Loucy (cell line): Measurements from ENCODE around the gene NBAS.

Source experiments
- H2AFZ ChIP-seq: fragments of 200-600 bp; sonication (generic); 2 replicates; pipeline ENCODE4 v1.6.0; 2016; ENCODE audit warnings: antibody characterized with exemption, mild to moderate bottlenecking, low read length, moderate library complexity
- H3F3A ChIP-seq: fragments of 200-600 bp; 2 replicates; pipeline ENCODE4 v1.6.0; 2016; ENCODE audit warnings: antibody characterized with exemption, low read depth, mild to moderate bottlenecking
- H3K27me3 ChIP-seq: fragments of 200-600 bp; sonication (generic); 2 replicates; pipeline ENCODE4 v1.6.1; 2014; ENCODE audit warnings: low read length, mild to moderate bottlenecking; ENCODE audit not compliant: insufficient read depth, poor library complexity, severe bottlenecking
- H3K36me3 ChIP-seq: fragments of 200-600 bp; sonication (generic); 2 replicates; pipeline ENCODE4 v1.6.1; 2016; ENCODE audit warnings: low read length; ENCODE audit not compliant: insufficient read depth
- H3K4me1 ChIP-seq: fragments of 200-600 bp; sonication (generic); 2 replicates; pipeline ENCODE4 v1.5.1; 2014; ENCODE audit warnings: low read length, mild to moderate bottlenecking; ENCODE audit not compliant: insufficient read depth, poor library complexity, severe bottlenecking
- H3K4me2 ChIP-seq: fragments of 200-600 bp; sonication (generic); 2 replicates; pipeline ENCODE4 v1.6.0; 2014; ENCODE audit warnings: antibody characterized with exemption, low read length, low read depth, mild to moderate bottlenecking; ENCODE audit not compliant: poor library complexity, severe bottlenecking
- H3K4me3 ChIP-seq: fragments of 200-600 bp; sonication (generic); 2 replicates; pipeline ENCODE4 v1.5.1; 2014; ENCODE audit warnings: low read length, mild to moderate bottlenecking, mixed read lengths; ENCODE audit not compliant: poor library complexity, severe bottlenecking
- H3K79me2 ChIP-seq: fragments of 200-600 bp; sonication (generic); 2 replicates; pipeline ENCODE4 v1.6.1; 2014; ENCODE audit warnings: low read length; ENCODE audit not compliant: insufficient read depth
- H3K9ac ChIP-seq: fragments of 200-600 bp; sonication (generic); 2 replicates; pipeline ENCODE4 v1.6.0; 2014; ENCODE audit warnings: mild to moderate bottlenecking, low read depth, low read length, moderate library complexity; ENCODE audit not compliant: poor library complexity, severe bottlenecking
- H3K9me2 ChIP-seq: fragments of 200-600 bp; sonication (generic); replicated peaks from 2 replicates; pipeline ENCODE4 v1.6.1; 2016; ENCODE audit warnings: low read depth, low read length, mixed read lengths
- H3K9me3 ChIP-seq: fragments of 200-600 bp; sonication (generic); 2 replicates; pipeline ENCODE4 v1.6.1; 2014; ENCODE audit warnings: mild to moderate bottlenecking, antibody characterized with exemption, low read length, low read depth; ENCODE audit not compliant: insufficient read depth
- H4K20me1 ChIP-seq: fragments of 200-600 bp; sonication (generic); 2 replicates; pipeline ENCODE4 v1.6.0; 2014; ENCODE audit warnings: antibody characterized with exemption, low read length, mild to moderate bottlenecking; ENCODE audit not compliant: insufficient read depth, poor library complexity, severe bottlenecking
- EZH2phosphoT487 ChIP-seq: fragments of 200-600 bp; IDR thresholded peaks from 2 replicates; pipeline ENCODE4 v1.6.1; 2018; ENCODE audit warnings: antibody characterized with exemption, mild to moderate bottlenecking, moderate library complexity, borderline replicate concordance
- TF ChIP-seq, protein P1 (sequence below): fragments of 200-600 bp; sonication (generic); conservative IDR thresholded peaks from 2 replicates; pipeline ENCODE4 v1.5.1; 2014; ENCODE audit warnings: mild to moderate bottlenecking, antibody characterized with exemption, low read length

The NBAS gene

DNA sequence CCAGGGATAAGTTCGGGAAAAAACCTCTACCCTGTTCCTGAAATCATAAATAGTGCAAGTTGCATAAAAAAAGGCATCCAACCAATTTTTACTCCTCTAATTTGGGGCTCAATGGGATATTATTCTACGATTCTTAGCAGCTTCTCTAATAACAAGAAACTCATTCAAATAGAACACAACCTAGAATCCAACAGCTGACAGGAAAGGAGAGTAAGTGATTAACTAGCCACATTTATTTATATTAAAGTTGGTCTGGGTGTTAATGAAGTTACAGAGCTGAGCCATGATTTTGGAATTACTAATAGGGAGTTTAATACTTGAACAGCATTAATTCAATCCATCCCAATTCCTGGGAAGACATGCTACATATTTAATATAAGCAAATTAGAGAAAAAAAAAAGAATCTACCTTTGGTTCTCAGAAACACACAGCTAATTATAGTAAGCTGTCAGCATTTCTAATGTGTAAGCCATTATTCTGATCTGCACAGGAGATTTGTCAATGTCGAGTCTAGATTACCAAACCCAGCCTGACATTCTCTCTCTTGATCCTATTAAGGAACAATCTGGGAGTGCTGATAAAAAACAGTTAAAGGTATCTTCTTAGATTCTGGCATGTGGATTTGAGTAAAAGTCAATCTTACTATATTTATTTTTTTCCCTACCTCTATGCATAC, 267.7 kb downstream of the NBAS start:
- no peaks in the 10 kb centered on the region for H3F3A ChIP-seq

DNA sequence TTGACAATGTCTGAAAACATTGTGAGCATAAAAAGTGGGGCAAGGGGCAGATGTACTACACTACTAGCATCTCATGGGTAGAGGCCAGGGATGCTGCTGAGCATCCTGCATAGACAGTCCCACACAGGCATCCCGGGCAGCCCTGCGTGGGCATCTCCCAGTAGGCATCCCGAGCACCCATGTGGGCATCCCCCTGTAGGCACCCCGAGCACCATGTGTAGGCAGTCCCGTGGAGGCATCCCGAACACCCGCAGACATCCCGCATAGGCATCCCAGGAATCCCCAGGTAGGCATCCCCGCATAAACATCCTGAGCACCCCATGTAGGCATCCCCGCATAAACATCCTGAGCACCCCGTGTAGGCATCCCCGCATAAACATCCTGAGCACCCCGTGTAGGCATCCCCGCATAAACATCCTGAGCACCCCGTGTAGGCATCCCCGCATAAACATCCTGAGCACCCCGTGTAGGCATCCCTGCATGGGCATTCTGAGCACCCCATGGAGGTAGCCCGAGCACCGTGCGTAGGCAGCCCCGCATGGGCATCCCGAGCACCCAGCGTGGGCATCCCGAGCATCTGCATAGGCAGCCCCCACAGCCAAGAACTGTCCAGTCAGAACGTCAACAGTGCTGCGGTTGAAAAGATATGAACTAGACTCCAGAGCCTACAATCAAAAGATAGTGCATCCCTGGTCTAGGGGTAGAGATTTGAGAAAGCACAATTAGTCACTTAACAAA, 273.5 kb downstream of the NBAS start:
- Histone ChIP-seq H3K9me3 (no peaks in the 10 kb centered on the region), H2AFZ (no peak overlapping the region), H3K4me1 (no peaks in the 10 kb centered on the region), H3K4me2 (no peak overlapping the region), H3F3A (no peaks in the 10 kb centered on the region), H3K9me2 (no peaks in the 10 kb centered on the region), H4K20me1 (no peaks in the 10 kb centered on the region), H3K79me2 (no peaks in the 10 kb centered on the region), H3K4me3 (no peak overlapping the region), H3K27me3 (no peaks in the 10 kb centered on the region), H3K9ac (no peak overlapping the region), H3K36me3 (peaks cover 84% of the 10 kb centered on the region)
- TF ChIP-seq, protein P1, sequence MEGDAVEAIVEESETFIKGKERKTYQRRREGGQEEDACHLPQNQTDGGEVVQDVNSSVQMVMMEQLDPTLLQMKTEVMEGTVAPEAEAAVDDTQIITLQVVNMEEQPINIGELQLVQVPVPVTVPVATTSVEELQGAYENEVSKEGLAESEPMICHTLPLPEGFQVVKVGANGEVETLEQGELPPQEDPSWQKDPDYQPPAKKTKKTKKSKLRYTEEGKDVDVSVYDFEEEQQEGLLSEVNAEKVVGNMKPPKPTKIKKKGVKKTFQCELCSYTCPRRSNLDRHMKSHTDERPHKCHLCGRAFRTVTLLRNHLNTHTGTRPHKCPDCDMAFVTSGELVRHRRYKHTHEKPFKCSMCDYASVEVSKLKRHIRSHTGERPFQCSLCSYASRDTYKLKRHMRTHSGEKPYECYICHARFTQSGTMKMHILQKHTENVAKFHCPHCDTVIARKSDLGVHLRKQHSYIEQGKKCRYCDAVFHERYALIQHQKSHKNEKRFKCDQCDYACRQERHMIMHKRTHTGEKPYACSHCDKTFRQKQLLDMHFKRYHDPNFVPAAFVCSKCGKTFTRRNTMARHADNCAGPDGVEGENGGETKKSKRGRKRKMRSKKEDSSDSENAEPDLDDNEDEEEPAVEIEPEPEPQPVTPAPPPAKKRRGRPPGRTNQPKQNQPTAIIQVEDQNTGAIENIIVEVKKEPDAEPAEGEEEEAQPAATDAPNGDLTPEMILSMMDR, result no peak
- TF ChIP-seq EZH2phosphoT487, result no peak

More for the DNA sequence above, 267.7 kb downstream of the NBAS start:
- Histone ChIP-seq H3K9me3 (no peaks in the 10 kb centered on the region), H4K20me1 (no peaks in the 10 kb centered on the region), H3K79me2 (no peaks in the 10 kb centered on the region), H3K9ac (no peak overlapping the region), H3K9me2 (no peaks in the 10 kb centered on the region), H3K4me1 (no peaks in the 10 kb centered on the region), H3K27me3 (no peaks in the 10 kb centered on the region), H3K36me3 (peaks cover 57% of the 10 kb centered on the region; the same call in 1 of the 2 replicates), H3K4me2 (no peak overlapping the region), H2AFZ (no peak overlapping the region), H3K4me3 (no peak overlapping the region)
- TF ChIP-seq, protein P1, result no peak
- TF ChIP-seq EZH2phosphoT487, result no peak

DNA sequence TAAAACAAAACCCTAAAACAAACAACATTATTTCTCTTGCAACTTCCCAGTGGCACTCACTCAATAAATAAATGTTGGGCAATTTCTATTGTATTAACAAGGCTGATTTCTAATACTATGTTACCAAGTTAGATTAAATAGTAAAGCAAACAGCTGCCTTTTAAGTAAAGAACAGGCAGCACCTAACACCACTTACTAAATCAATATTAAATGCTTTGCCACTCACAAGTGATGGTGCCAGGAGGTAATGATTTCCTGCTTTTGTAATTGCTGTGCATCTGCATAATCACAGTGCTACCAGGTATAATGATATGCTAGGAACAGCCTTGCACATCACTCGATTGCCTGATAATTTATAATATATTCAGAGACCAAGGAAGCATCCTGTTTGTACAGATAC, 276.5 kb downstream of the NBAS start:
- H3K9ac ChIP-seq, result no peak overlapping the region
- no peaks in the 10 kb centered on the region for H3K9me3 ChIP-seq
- H3F3A ChIP-seq, result no peaks in the 10 kb centered on the region
- no peak overlapping the region for H3K4me2 ChIP-seq
- H3K4me3 ChIP-seq, result no peak overlapping the region
- H3K27me3 ChIP-seq, result no peaks in the 10 kb centered on the region
- no peaks in the 10 kb centered on the region for H3K9me2 ChIP-seq
- H3K36me3 ChIP-seq, result peaks cover 80% of the 10 kb centered on the region
- H3K79me2 ChIP-seq, result no peaks in the 10 kb centered on the region
- no peak for TF ChIP-seq EZH2phosphoT487
- H2AFZ ChIP-seq, result no peak overlapping the region
- no peaks in the 10 kb centered on the region for H4K20me1 ChIP-seq
- H3K4me1 ChIP-seq, result no peaks in the 10 kb centered on the region
